ENCODE measurements around the gene EDNRA.

- no peak for TF ChIP-seq CTCF (IDR thresholded peaks at IDR 0.05)
- TF ChIP-seq POLR2AphosphoS5 (IDR thresholded peaks at IDR 0.05; ENCODE audit: insufficient read depth in 1 of 2, low read depth in 1 of 2) = no peak
- no peak for TF ChIP-seq POLR2A (IDR thresholded peaks at IDR 0.05)
Observed at GRCh38 chr4:147482281-147482680, 1.4 kb downstream of the EDNRA start.
